ENCODE results near the gene GAL. TPM values are rescaled to one million over a fixed set of nuclear protein-coding genes. Genes with fewer than 3 reads are reported as not detected.

Gene GAL
- total and polyA plus RNA-seq, 2 of the 8 experiments (the other 6 are each of a cell fraction or from before 2014, with no cell fraction given), result 81.8 to 233 TPM

- TF ChIP-seq POLR2AphosphoS5 (IDR thresholded peaks at IDR 0.05; ENCODE audit: low read depth, low read length), result peak; percentile 57; the same call in 1 of the 2 replicates
- no peak for TF ChIP-seq BACH1 (IDR thresholded peaks at IDR 0.05; ENCODE audit: low read length)
These were observed 7.0 kb downstream of the GAL start (continued) for GRCh38 chr11:68691402-68691784.
